Hematopoietic multipotent progenitor cell treated with erythropoietin and hydrocortisone succinate and interleukin-3 and kit ligand, for 15 days (in vitro differentiated cells): ENCODE measurements around the gene MRGPRF.

ENCODE experiments used
- DNase-seq: peaks from one replicate; pipeline ENCODE4 v3.0.0-alpha.2; 2015; ENCODE audit warnings: low spot score

The MRGPRF gene

DNA sequence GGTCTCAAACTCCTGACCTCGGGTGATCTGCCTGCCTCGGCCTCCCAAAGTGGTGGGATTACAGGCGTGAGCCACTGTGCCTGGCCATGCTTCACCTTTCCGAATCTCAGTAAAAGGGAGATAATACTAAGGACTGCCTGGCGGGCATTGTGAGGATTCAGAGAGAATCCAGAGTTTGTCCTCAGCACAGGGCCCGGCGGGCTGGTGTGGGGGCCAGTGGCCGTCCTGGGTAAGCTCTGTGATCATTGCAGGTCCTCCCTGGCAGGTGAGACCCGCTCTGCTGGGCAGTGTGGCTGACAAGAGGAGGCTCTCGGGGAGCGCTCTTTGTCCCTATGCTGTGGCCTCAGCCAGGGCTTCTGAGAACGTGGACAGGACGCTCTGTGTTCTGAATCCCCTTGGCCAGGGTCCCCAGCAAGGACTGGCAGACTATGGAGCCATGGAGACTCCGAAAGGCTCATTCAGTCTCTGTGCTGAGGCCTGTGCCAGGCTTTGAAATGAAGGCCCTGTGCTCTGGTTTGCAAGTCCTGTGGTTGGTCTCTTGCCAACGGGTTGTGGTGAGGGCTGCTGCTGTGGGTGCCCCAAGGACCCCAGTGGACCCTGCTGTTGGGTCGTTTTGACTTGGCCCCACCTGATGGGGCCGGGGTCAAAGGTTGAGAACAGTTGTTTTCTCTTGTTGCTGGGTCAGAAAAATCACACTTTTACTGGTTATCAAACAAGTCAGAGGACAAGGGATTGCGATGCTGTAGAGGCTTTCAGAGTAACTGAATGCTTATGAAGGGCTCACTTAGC is 37.7 kb upstream of the MRGPRF start:
- DNase-seq = no peak

- DNase-seq = peak; percentile 12
These were observed 36.4 kb upstream of the MRGPRF start for GRCh38 chr11:69049490-69049867.

DNA sequence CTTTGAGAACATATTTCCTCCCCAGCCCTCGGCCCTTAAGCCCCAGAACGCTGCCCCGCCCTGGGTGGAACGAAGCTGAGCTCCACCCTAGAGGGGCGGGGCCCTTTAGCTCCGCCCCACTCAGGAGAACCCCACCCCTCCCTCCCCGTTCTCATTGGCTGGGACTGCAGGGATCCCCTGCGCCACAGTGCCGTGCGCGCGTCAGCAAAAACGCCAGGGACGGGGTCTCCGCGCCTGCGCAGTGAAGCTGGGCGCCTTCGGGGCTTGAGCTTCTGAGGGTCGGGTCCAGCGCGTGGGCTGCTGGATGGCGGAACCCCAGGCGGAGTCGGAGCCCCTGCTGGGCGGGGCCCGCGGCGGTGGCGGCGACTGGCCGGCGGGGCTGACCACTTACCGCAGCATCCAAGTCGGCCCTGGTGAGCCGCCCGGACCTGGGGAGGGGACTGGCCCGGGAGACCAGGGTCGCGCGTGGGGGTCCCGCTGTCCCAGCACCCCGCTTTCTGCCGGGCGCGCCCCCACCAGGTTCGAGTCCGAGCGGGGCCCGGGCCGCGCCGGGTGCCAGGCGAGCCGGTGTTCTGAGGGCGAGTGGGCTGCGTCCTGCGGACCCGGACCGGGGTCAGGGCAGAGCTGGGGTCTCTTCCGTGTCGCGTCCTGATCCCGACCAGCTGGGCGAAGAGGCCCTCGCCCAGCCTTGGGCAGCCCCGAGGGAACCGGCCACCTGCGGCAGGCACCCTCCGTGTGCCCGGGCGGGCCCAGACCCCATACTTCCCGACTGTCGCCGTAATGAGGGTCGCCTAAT is 35.8 kb upstream of the MRGPRF start, which contains the start of gene TPCN2:
Gene TPCN2, plus strand, starts transcription at position 239 of the 796 bp plus-strand sequence. Its CDS starts 66 bp downstream, at position 305.
- DNase-seq = peak; percentile 94

DNA sequence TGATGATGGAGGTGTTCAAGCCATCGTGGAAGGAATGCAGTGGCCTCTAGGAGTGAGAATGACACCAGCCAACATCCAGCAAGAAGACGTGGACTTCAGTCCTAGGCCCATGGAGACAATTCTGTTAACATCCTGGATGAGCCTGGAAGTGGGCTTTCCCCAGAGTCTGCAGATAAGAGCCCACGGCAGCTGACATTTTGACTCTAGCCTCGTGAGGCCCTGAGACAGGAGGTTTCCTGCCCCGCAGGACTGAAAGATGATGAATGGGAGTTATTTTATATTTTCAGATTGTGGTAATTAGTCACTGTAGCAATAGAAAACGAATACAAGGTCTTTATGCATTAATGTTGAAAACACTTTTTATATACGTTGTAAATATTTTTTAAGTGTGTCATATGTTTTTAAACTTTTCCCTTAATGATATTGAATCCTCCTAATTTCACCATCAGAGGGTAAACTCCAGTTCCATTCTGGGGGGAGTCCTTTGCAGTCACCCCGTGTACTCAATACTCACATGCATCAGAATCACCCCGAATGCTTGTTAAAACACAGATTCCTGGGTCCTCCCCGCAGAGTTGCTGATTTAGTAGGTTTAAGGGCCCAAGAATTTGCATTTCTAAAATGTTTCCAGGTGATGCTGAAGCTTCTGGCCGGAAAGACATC is 35.1 kb upstream of the MRGPRF start:
- no peak for DNase-seq

DNA sequence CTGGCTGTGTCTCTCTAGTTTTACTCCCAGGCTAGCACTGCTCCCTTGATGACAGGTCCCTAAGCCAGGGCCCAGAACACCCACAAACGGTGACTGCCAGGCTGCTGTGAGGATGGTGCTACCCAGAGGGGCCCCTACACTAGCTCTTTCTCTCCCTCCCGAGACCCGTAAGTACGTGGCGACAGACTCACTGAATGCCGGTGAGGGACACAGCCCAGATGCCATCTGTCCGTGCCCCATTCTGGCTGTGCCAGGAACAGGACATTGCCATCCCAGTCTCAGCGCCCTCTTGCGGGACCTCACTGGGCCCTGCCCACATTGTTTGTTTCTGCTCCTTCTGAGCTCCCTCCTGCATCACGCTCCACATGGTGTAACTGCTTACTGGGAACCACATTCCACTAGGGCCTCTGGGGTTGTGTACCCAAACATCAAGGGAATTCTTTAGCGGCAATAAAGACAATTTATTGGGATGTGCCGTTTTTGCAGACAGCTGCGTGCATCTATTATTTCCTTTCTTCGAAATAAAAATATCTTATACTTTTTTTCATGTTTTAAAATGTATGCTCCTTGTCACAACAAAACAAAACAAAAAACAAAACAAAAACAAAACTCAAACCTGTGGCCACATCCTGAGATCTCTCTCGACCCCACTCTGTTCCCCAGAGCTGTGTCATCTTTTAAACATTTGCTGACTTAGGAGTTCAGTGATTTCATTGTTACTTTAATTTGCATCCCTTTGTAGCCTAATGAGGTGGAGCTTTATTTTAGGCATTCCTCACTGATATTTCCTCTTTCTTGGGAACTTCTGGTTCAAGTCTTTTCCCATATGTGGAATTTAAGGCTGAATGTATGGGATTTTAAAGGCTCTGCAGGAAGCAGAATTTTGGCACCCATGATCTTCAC is 31.3 kb upstream of the MRGPRF start:
- peak; percentile 16 for DNase-seq

- DNase-seq = no peak
These were observed 28.5 kb upstream of the MRGPRF start for GRCh38 chr11:69041516-69041915.

- DNase-seq = no peak
These were observed 27.7 kb upstream of the MRGPRF start for GRCh38 chr11:69040581-69041260.

DNA sequence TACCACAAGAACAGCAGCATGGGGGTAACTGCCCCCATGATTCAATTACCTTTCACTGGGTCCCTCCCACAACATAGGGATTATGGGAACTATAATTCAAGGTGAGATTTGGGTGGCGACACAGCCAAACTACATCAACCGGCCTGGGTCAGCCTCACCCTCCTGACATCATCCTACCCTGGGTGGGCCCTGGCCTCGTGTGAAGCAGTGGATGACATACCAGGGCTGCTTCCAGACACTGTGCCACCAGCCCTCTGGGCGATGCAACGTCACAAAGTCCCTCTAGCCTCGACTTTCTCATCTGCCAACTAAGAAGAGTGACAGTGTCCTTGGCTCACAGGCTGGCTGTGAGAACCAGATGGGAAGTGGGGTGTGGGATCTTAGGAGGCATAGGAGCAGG is 27.0 kb upstream of the MRGPRF start:
- no peak for DNase-seq

- no peak for DNase-seq
These were observed 26.5 kb upstream of the MRGPRF start for GRCh38 chr11:69039501-69039900.

DNA sequence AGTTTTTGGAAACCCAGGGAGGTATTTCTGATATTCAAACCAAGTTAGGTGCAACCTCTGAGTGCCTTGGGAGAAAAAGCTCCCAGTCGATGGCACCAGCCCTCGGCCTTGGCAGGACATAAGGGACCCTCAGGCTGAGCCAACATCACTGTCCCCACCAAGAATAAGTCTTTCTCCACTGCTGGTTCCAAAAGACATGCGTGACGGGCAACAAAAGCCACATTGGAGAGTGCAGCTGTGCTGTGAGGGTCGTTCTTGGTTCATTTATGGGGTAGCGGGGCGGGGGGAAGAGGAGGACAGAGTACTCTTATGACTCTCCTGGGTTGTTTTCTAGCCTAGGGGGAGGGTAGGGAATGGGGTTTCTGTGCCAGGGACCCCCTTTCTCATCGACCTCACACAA is 24.5 kb upstream of the MRGPRF start:
- DNase-seq = no peak

GRCh38 chr11:69037074-69037473 is 24.0 kb upstream of the MRGPRF start:
- DNase-seq = no peak

DNA sequence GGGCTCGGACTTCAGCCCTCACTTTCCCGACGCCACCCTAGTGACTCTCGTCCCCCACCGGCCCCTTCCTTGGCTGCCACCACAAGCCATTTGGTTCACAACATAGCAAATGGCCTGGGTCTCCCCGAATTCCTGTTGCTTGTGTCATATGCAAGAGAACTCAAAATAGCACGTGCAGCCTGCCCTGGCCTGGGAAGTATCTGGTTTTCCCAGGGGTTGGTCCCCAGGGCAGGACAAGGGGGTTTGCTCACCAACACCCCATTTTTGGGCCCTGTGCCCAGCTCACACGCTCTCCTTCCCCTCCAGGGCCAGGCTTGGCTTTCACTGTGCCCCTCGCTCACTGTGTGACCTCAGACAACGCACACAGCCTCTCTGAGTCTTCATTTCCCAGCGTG is 22.9 kb upstream of the MRGPRF start:
- no peak for DNase-seq

- DNase-seq = no peak
These were observed 22.3 kb upstream of the MRGPRF start for GRCh38 chr11:69035150-69035945.

- DNase-seq = no peak
These were observed 21.2 kb upstream of the MRGPRF start for GRCh38 chr11:69034123-69034867.

DNA sequence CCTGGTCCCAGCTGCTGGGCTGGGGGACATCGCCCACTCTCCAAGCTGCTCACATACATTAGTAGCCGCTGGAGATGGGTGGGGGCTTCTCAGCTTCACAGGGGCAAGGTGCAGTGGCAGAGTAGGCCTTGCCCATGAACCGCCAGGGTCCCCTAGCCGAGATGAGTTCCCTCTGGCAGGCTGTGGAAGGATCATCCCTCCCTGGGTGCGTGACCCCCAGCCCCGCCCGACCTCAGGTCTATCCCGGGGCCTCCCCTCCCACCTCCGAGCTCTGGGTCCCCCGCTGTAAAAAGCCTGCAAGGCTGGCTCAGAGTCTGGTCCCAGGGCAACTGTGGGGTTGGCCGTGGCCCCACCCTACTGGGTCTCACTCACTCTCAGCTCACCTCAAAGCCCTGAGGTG is 20.4 kb upstream of the MRGPRF start:
- DNase-seq = no peak

DNA sequence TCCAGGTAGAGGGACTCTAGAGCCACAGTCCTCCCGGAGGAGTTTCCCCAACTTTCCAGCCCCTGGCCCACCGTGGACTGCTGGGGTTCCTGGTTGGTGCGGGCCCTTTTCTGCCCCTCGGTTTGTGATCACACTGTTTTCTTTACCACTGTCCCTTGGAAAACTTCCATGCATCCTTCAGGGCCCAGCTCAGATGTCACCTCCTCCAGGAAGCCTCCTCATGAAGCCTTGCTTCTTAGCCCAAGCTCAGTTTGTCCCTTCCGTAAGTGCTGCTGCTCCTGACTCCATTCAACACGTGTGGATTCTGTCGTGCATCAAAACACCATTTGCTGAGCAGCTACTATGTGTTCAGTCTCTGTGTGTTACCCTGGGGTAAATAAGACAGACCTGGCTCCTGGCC is 19.8 kb upstream of the MRGPRF start:
- DNase-seq = no peak

- DNase-seq = no peak
These were observed 17.3 kb upstream of the MRGPRF start for GRCh38 chr11:69030301-69030700.

- DNase-seq = no peak
These were observed 14.8 kb upstream of the MRGPRF start for GRCh38 chr11:69027704-69028372.

DNA sequence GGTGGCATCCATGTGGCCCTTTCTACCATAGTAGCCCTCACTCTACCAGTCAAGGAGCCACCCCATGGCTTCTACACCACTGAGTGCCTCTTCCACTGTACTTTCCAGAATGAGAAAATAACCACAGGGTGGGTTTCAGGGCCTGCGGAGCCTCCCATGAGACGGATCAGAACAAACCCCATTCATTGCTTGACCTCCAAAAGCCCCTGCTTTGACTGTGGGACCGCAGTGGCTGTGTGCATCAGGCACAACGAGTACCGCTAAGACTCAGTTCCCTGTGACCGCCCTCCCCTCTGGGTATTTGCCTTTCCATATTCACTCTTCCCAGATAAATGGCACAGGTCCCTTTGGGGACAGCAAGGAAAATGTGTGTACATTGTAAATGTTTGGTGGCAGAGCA is 11.5 kb upstream of the MRGPRF start:
- DNase-seq = no peak
